Upper lobe of right lung (tissue), 1 donor: Measurements from ENCODE around the gene CUL3. TPM values are rescaled to one million over a fixed set of nuclear protein-coding genes. Genes with fewer than 3 reads are reported as not detected.

ENCODE experiments used
- ATAC-seq: fragments of 200-7000 bp; cut with Tn5 transposase; one replicate; pipeline ENCODE4 v1.9.1; 2020; ENCODE audit warnings: mild to moderate bottlenecking, moderate library complexity
- DNase-seq: peaks from one replicate; pipeline ENCODE4 v3.0.0-alpha.2; 2020
- H3K27ac ChIP-seq: fragments of 200-600 bp; one replicate; pipeline ENCODE4 v1.8.0; 2022
- H3K27me3 ChIP-seq: fragments of 200-600 bp; one replicate; pipeline ENCODE4 v1.8.0; 2022; ENCODE audit warnings: mild to moderate bottlenecking
- H3K36me3 ChIP-seq: fragments of 200-600 bp; one replicate; pipeline ENCODE4 v1.8.0; 2022
- H3K4me1 ChIP-seq: fragments of 200-600 bp; one replicate; pipeline ENCODE4 v1.8.0; 2022
- H3K4me3 ChIP-seq: fragments of 200-600 bp; one replicate; pipeline ENCODE4 v1.8.0; 2022; ENCODE audit warnings: mild to moderate bottlenecking
- H3K9me3 ChIP-seq: fragments of 200-600 bp; one replicate; pipeline ENCODE4 v1.8.0; 2022
- intact Hi-C: fragments of 100-400 bp; cut with DNase I; formaldehyde crosslinking; loops from one replicate; pipeline ENCODE4 v1.11.0; 2022
- total RNA-seq: library from RNA; stranded (reverse); fragmentation: NEBNext Ultra II Directional; extraction: Animal tissue kit (Norgen Biotek cat#: 25700); gene quantifications from one replicate; pipeline ENCODE4 v1.2.1, GENCODE V29; 2021
- TF ChIP-seq, protein P1 (sequence below): fragments of 200-600 bp; IDR thresholded peaks from one replicate; pipeline ENCODE4 v1.8.0; 2022; ENCODE audit warnings: antibody characterized with exemption
- donor health status: DM: no; HTN: yes; CAD: no; lungs with severe emphysema.

The CUL3 gene
- total RNA-seq, 1 donor from 2014 or later: 80.6 TPM

DNA sequence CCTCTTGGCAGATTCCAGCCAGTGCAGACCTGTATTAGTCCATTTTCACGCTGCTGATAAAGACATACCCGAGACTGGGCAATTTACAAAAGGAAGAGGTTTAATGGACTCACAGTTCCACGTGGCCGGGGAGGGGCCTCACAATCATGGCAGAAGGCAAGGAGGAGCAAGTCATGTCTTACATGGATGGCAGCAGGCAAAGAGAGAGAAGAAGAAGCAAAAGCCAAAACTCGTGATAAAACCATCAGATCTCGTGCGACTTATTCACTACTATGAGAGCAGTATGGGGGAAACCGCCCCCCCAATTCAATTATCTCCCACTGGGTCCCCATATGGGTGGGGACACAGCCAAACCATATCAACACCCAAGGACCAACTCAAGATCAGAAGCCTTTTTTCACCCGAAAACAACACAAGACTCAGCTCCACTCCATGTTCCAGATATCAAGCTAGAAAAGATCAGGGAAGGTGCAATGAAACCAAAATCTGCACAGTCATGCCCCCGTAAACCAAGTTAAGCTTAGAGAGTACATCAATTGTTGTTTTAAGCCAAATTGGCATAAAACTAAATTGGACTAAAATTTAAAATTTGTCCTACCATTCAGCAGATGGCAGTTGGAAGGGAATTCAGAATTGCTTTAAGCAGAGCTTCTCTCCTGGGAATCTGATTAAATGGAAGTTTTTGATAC, 127.6 kb downstream of the CUL3 start:
- no peak for ATAC-seq
- Histone ChIP-seq H3K36me3 (no peaks in the 10 kb centered on the region), H3K27me3 (no peaks in the 10 kb centered on the region), H3K4me1 (no peaks in the 10 kb centered on the region), H3K9me3 (no peaks in the 10 kb centered on the region), H3K4me3 (no peak overlapping the region), H3K27ac (no peak overlapping the region)
- DNase-seq: no peak
- intact Hi-C loops: no loop called here
- TF ChIP-seq, protein P1, sequence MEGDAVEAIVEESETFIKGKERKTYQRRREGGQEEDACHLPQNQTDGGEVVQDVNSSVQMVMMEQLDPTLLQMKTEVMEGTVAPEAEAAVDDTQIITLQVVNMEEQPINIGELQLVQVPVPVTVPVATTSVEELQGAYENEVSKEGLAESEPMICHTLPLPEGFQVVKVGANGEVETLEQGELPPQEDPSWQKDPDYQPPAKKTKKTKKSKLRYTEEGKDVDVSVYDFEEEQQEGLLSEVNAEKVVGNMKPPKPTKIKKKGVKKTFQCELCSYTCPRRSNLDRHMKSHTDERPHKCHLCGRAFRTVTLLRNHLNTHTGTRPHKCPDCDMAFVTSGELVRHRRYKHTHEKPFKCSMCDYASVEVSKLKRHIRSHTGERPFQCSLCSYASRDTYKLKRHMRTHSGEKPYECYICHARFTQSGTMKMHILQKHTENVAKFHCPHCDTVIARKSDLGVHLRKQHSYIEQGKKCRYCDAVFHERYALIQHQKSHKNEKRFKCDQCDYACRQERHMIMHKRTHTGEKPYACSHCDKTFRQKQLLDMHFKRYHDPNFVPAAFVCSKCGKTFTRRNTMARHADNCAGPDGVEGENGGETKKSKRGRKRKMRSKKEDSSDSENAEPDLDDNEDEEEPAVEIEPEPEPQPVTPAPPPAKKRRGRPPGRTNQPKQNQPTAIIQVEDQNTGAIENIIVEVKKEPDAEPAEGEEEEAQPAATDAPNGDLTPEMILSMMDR: no peak

DNA sequence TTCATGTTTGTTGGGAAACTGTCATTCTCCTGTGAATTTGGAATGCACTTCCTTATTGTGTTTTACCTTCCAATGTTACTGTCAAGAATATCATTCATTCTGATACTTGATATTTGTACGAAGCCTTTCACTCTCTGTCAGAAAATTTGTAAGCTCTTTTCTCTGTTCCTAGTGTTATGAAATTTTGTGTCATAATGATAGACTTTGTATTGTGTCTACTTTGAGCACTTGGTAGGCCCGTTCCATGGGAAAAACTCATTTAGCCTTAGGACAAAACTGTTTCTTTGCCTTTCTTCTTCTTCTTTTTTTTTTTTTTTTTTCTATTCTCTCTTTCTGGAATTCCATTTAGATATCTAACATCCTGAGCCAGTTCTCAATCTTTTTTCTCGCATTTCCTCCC, 131.3 kb downstream of the CUL3 start:
- no peaks in the 10 kb centered on the region for H3K36me3 ChIP-seq
- H3K9me3 ChIP-seq: no peaks in the 10 kb centered on the region
- no peaks in the 10 kb centered on the region for H3K27me3 ChIP-seq
- H3K4me3 ChIP-seq: no peak overlapping the region
- ATAC-seq: no peak
- TF ChIP-seq, protein P1: no peak
- H3K27ac ChIP-seq: no peak overlapping the region
- H3K4me1 ChIP-seq: no peaks in the 10 kb centered on the region
- DNase-seq: no peak
- intact Hi-C loops: no loop called here

DNA sequence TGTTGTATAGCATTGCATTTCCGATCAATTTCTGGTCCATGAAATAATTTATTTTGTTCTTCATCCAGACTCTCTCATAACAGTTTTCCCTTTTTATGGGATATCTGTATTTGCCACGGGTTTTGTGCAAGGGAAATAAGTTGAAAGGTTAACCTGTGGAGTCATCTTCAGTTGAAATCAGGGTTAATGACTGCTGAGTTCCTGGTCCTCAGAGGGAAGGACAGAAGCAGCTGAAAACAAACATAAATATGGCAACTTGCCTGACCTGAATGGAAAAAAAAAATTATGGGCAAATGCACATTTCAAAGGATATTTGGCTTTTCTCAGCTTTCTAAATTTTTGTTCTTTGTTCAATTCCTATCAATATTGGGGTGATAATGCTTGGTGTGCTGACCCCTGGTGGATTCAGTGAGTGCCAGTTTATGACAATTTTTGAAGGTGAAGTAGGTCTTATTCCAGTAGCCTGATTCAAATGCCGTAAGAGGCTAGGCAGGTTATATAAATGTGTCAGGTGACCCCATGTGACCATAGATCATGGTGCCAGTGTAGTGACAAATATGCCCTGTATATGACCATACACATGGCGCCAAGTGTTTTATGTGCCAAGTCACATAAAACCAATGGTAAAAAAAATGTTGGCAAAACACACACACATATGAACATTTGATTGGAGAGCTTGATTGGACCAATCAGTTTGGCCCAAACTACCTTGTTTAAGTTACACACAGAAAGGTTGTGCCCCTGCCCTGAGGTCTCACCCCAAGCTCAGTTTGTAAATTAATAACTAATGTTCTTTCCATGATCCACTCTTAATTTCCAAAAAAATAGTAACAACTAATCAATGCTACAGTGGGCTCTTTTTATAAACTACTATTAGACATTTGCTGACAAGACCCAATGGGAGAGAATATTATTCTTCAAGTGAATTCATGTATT, 135.7 kb downstream of the CUL3 start:
- TF ChIP-seq, protein P1: peak; percentile 65
- ATAC-seq (peak; percentile 61), DNase-seq (no peak)
- Histone ChIP-seq H3K4me1 (no peaks in the 10 kb centered on the region), H3K36me3 (no peaks in the 10 kb centered on the region), H3K4me3 (no peak overlapping the region), H3K9me3 (no peaks in the 10 kb centered on the region), H3K27ac (no peak overlapping the region), H3K27me3 (no peaks in the 10 kb centered on the region)
- intact Hi-C loops: no loop called here

- no peak overlapping the region for H3K4me3 ChIP-seq
- ATAC-seq: no peak
- no peaks in the 10 kb centered on the region for H3K4me1 ChIP-seq
- no peak overlapping the region for H3K27ac ChIP-seq
- H3K36me3 ChIP-seq: no peaks in the 10 kb centered on the region
- DNase-seq: no peak
- TF ChIP-seq, protein P1: no peak
- no peaks in the 10 kb centered on the region for H3K27me3 ChIP-seq
- intact Hi-C loops: no loop called here
- H3K9me3 ChIP-seq: no peaks in the 10 kb centered on the region
These were observed 136.9 kb downstream of the CUL3 start for GRCh38 chr2:224448236-224448635.

GRCh38 chr2:224444783-224445182, 140.4 kb downstream of the CUL3 start:
- H3K4me1 ChIP-seq: no peaks in the 10 kb centered on the region
- ATAC-seq (no peak), DNase-seq (no peak)
- H3K36me3 ChIP-seq: no peaks in the 10 kb centered on the region
- TF ChIP-seq, protein P1: no peak
- no peak overlapping the region for H3K4me3 ChIP-seq
- no peaks in the 10 kb centered on the region for H3K27me3 ChIP-seq
- intact Hi-C loops: no loop called here
- H3K27ac ChIP-seq: no peak overlapping the region
- no peaks in the 10 kb centered on the region for H3K9me3 ChIP-seq
